GM19463 (cell line): ENCODE data around the gene ARHGDIG.
"Not testable (repeated sequence)": the region's sequence is repeated elsewhere in the genome, so short reads cannot be mapped to it uniquely, and the experiment has no call there.

Source experiments
- ATAC-seq: cut with Tn5 transposase; IDR thresholded peaks from one replicate; pipeline ENCODE4 v1.9.1; 2021; ENCODE audit warnings: mild to moderate bottlenecking, moderate library complexity; ENCODE audit not compliant: unreplicated experiment

The ARHGDIG gene

GRCh38 chr16:322476-323143 lies 42.2 kb downstream of the ARHGDIG start:
- ATAC-seq: no peak

GRCh38 chr16:324201-324450 lies 43.7 kb downstream of the ARHGDIG start:
- no peak for ATAC-seq

DNA sequence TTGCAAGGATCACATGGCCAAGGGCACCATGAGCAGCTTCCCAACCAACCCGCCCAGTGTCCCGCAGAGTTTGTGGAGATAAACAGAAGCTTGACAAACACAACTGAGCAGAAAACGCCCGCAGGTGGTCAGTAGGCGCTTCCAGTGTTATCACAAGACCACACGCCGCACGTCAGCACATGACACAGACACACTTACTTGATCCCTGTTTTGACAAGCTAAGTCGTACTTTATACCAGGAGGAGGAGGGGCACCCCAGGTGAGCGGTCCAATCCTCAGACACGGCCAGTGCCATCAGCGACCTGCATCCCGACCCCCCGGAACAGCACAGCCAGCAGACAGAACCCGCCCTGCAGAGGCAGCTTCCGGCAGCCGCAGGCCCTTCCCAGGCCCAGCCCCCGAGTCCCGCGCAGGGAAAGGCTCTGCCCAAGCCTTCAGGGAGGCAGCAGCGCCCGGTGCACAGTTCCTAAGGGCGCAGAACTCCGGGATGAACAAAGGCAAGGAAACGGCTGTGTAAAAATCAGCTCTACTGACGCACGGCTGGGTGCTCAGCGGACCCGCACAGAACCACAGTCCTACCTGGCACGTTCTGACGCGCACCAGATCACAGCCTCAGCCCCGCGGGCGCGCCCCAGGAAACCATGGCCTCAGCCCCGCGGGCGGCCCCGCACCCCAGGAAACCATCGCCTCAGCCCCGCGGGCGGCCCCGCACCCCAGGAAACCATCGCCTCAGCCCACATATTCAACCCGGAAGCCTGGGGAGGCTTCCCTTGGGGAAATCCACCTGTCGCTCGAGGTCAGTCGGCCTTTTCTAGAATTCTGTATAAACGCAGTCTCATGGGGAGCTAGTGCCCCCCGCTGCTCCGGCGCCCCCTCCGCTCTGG lies 44.3 kb downstream of the ARHGDIG start:
- ATAC-seq: no peak

GRCh38 chr16:325375-326145 lies 45.2 kb downstream of the ARHGDIG start:
- ATAC-seq: no peak

- no peak for ATAC-seq
These were observed 50.4 kb downstream of the ARHGDIG start for GRCh38 chr16:330741-331140.

GRCh38 chr16:331181-331814 lies 50.9 kb downstream of the ARHGDIG start:
- not testable (repeated sequence) for ATAC-seq
